Naive thymus-derived CD4-positive, alpha-beta T cell (primary cell): ENCODE results near the gene C11orf24. TPM values are rescaled to one million over a fixed set of nuclear protein-coding genes. Genes with fewer than 3 reads are reported as not detected.

Experiments used
- polyA plus RNA-seq, 2 donors: library from polyadenylated mRNA; unstranded; fragments of 300-500 nt; fragmentation: Illumina TruSeq; gene quantifications; one replicate each; pipeline ENCODE4 v1.2.3, GENCODE V29; 2021
- total RNA-seq, 6 experiments: library from RNA in 5 of 6; stranded (reverse) in 5 of 6; gene quantifications; 1 replicate in 5 of 6; 2 replicates in 1 of 6; pipeline ENCODE4 v1.2.3 and lab custom pipeline; 2021 to 2026

The C11orf24 gene
- total and polyA plus RNA-seq, 7 experiments from 2014 or later, result 5.7 to 20.0 (median 14.5) TPM

Other genes starting within 250 kb of the C11orf24 start
- gene NDUFS8, start 241.3 kb downstream of the C11orf24 start, total RNA-seq, result 100 to 1,000 TPM in 1 of 5 experiments, 10 to 100 TPM in 4; 67.1 to 126 (median 80.1) TPM
- 100 to 1,000 TPM; 172 to 197 TPM for gene NDUFS8, start 241.3 kb downstream of the C11orf24 start, polyA plus RNA-seq
- 100 to 1,000 TPM; 164 to 381 (median 194) TPM for gene TCIRG1, start 232.9 kb downstream of the C11orf24 start, total RNA-seq
- 10 to 100 TPM; 27.3 to 39.0 TPM for gene TCIRG1, start 232.9 kb downstream of the C11orf24 start, polyA plus RNA-seq
- 10 to 100 TPM in 2 of 5 experiments, 1 to 10 TPM in 3; 6.0 to 31.3 (median 7.3) TPM for gene CHKA, start 150.6 kb downstream of the C11orf24 start, total RNA-seq
- 1 to 10 TPM; 1.4 to 4.4 TPM for gene CHKA, start 150.6 kb downstream of the C11orf24 start, polyA plus RNA-seq
- gene KMT5B, start 58.7 kb downstream of the C11orf24 start, total RNA-seq, result 10 to 100 TPM; 32.7 to 68.2 (median 43.8) TPM
- 10 to 100 TPM; 42.2 to 58.6 TPM for gene KMT5B, start 58.7 kb downstream of the C11orf24 start, polyA plus RNA-seq
- 10 to 100 TPM in 1 of 5 experiments, 1 to 10 TPM in 4; 1.4 to 29.9 (median 2.3) TPM for gene LRP5, start 40.6 kb upstream of the C11orf24 start, total RNA-seq
- gene LRP5, start 40.6 kb upstream of the C11orf24 start, polyA plus RNA-seq, result under 1 TPM; 0.35 to 0.99 TPM
- 100 to 1,000 TPM; 112 to 159 (median 138) TPM for gene PPP6R3, start 188.8 kb upstream of the C11orf24 start, total RNA-seq
- gene PPP6R3, start 188.8 kb upstream of the C11orf24 start, polyA plus RNA-seq, result 10 to 100 TPM; 43.5 to 51.8 TPM